Type B pancreatic cell (in vitro differentiated cells): ENCODE results near the gene HSPG2. TPM values are rescaled to one million over a fixed set of nuclear protein-coding genes. Genes with fewer than 3 reads are reported as not detected.

ENCODE experiments used
- DNase-seq: peaks from one replicate; pipeline ENCODE4 v3.0.0; 2021; ENCODE audit warnings: mixed read lengths; ENCODE audit not compliant: unreplicated experiment; ENCODE audit errors: extremely low spot score
- H3K27ac Mint-ChIP-seq: 2 replicates; pipeline ENCODE4 v1.8.0; 2021; ENCODE audit warnings: mild to moderate bottlenecking, mixed read lengths
- H3K27me3 Mint-ChIP-seq: 2 replicates; pipeline ENCODE4 v1.8.0; 2021; ENCODE audit warnings: mixed read lengths
- H3K36me3 Mint-ChIP-seq: 2 replicates; pipeline ENCODE4 v1.8.0; 2021; ENCODE audit warnings: mixed read lengths
- H3K4me1 Mint-ChIP-seq: one replicate; pipeline ENCODE4 v1.8.0; 2021; ENCODE audit warnings: mixed read lengths; ENCODE audit not compliant: unreplicated experiment
- H3K4me3 Mint-ChIP-seq: 2 replicates; pipeline ENCODE4 v1.8.0; 2021; ENCODE audit warnings: mild to moderate bottlenecking, mixed read lengths
- H3K9me3 Mint-ChIP-seq: 2 replicates; pipeline ENCODE4 v1.8.0; 2021; ENCODE audit warnings: mixed read lengths
- total RNA-seq: library from RNA; stranded (reverse); gene quantifications from 2 replicates; pipeline ENCODE4 v1.2.1, GENCODE V29; 2021; ENCODE audit warnings: low replicate concordance
- TF ChIP-seq, protein P1 (sequence below): fragments of 200-600 bp; sonication (generic); conservative IDR thresholded peaks from 2 replicates; pipeline ENCODE4 v1.5.0; 2021; ENCODE audit warnings: antibody characterized with exemption, mild to moderate bottlenecking

Gene HSPG2
- total RNA-seq, 1 donor from 2014 or later, result 130 TPM

GRCh38 chr1:21865943-21866706 is 71.0 kb downstream of the HSPG2 start:
- Mint-ChIP-seq H3K27me3 (no peaks in the 10 kb centered on the region), H3K9me3 (no peaks in the 10 kb centered on the region), H3K4me3 (no peak overlapping the region), H3K27ac (peak overlapping the region; percentile 45), H3K4me1 (peaks cover 10% of the 10 kb centered on the region), H3K36me3 (peaks cover 6% of the 10 kb centered on the region)
- DNase-seq, result no peak
- TF ChIP-seq, protein P1, sequence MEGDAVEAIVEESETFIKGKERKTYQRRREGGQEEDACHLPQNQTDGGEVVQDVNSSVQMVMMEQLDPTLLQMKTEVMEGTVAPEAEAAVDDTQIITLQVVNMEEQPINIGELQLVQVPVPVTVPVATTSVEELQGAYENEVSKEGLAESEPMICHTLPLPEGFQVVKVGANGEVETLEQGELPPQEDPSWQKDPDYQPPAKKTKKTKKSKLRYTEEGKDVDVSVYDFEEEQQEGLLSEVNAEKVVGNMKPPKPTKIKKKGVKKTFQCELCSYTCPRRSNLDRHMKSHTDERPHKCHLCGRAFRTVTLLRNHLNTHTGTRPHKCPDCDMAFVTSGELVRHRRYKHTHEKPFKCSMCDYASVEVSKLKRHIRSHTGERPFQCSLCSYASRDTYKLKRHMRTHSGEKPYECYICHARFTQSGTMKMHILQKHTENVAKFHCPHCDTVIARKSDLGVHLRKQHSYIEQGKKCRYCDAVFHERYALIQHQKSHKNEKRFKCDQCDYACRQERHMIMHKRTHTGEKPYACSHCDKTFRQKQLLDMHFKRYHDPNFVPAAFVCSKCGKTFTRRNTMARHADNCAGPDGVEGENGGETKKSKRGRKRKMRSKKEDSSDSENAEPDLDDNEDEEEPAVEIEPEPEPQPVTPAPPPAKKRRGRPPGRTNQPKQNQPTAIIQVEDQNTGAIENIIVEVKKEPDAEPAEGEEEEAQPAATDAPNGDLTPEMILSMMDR, result peak; percentile 51

DNA sequence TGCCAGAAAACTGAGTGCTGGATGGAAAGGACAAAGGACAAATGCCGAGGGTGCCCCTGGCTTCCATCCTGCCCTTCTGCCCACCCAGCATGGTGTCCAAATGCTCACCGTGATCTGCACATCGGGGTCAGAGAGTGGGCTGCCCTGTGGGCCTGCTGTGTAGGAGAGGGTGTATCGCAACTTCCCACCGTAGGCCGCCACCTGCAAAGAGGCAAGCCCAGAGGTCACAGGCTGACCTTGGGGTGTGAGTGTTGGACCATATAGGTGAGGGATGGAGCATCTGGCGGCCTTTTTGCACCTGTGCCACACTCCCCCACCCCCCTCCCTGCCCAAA is 71.5 kb downstream of the HSPG2 start:
- H3K27ac Mint-ChIP-seq, result no peak overlapping the region
- H3K4me1 Mint-ChIP-seq, result peaks cover 10% of the 10 kb centered on the region
- H3K27me3 Mint-ChIP-seq, result no peaks in the 10 kb centered on the region
- H3K9me3 Mint-ChIP-seq, result no peaks in the 10 kb centered on the region
- H3K36me3 Mint-ChIP-seq, result peaks cover 10% of the 10 kb centered on the region
- no peak for DNase-seq
- TF ChIP-seq, protein P1, result no peak
- no peak overlapping the region for H3K4me3 Mint-ChIP-seq

DNA sequence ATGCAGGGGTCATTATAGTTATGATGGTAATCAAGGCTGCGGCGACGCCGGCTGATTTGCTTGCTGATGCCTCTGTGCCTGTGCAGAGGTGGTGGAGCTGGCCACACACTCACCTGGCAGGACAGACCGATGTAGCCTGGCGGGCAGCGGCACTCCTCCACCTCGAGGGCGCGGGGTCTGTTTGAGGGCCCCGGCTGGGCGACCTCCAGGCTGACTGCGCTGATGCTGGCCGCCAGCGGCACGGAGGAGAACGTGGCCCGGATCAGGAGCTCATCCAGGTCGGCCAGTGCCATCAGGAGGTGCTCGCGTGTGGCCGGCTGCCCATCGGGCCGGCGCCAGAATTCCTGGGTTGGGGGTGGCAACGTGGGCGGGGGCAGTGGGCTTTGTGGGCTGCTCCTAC is 72.4 kb downstream of the HSPG2 start:
- peaks cover 10% of the 10 kb centered on the region for H3K4me1 Mint-ChIP-seq
- no peaks in the 10 kb centered on the region for H3K9me3 Mint-ChIP-seq
- H3K27me3 Mint-ChIP-seq, result no peaks in the 10 kb centered on the region
- no peak for DNase-seq
- no peak overlapping the region for H3K27ac Mint-ChIP-seq
- TF ChIP-seq, protein P1, result no peak
- peaks cover 10% of the 10 kb centered on the region for H3K36me3 Mint-ChIP-seq
- H3K4me3 Mint-ChIP-seq, result no peak overlapping the region

- H3K27ac Mint-ChIP-seq, result no peak overlapping the region
- TF ChIP-seq, protein P1, result no peak
- H3K36me3 Mint-ChIP-seq, result peaks cover 10% of the 10 kb centered on the region
- no peak overlapping the region for H3K4me3 Mint-ChIP-seq
- no peak for DNase-seq
- H3K9me3 Mint-ChIP-seq, result no peaks in the 10 kb centered on the region
- H3K27me3 Mint-ChIP-seq, result no peaks in the 10 kb centered on the region
- H3K4me1 Mint-ChIP-seq, result peaks cover 6% of the 10 kb centered on the region
Measured at GRCh38 chr1:21863981-21864380, 73.1 kb downstream of the HSPG2 start.

DNA sequence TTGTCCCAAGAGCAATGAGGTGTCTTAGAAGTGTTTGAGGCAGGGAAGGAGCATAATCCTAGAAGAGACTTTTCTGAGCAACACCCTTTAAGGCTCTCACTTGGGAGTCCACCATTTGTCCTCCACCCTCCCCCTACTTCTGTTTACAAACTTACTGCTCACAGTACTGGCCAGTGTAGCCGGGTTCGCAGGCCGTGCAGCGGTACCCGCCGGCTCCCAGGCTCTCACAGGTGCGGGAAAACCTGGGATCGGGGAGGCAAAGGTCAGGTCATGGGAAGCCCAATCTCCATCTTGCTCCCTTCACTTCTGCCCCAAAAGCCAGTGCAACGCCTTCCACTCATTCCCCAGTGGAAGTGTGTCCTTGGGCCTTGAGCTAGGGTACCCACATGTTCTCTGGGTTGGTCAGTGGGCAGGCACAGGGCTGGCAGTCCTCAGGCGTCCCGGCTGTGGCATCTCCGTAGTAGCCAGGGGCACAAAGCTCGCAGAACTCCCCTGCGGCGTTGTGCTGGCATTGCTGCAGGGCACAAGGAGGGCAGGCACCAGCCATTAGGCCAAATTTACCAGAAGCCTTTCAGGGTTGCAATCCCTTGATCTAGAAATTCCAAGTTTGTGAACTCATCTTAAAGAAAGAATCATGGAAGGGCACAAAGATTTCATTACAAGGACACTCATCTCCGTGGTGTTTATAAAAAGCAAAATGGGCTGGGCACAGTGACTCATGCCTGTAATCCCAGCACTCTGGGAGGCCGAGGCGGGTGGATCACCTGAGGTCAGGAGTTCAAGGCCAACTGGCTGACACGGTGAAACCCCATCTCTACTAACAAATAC is 75.3 kb downstream of the HSPG2 start:
- Mint-ChIP-seq H3K4me3 (no peak overlapping the region), H3K27me3 (no peaks in the 10 kb centered on the region), H3K36me3 (peaks cover 14% of the 10 kb centered on the region), H3K4me1 (peaks cover 6% of the 10 kb centered on the region), H3K9me3 (no peaks in the 10 kb centered on the region), H3K27ac (no peak overlapping the region)
- no peak for DNase-seq
- TF ChIP-seq, protein P1, result no peak
